Stimulated activated CD8-positive, alpha-beta memory T cell treated with anti-CD3 and anti-CD28 coated beads, Interleukin-2, amount 100 ng/mL, for 1 hour (primary cell): ENCODE data around the gene EOLA2.
"Not testable (repeated sequence)": the region's sequence is repeated elsewhere in the genome, so short reads cannot be mapped to it uniquely, and the experiment has no call there.

Experiments used
- DNase-seq, 2 donors: peaks; one replicate each; pipeline ENCODE4 v3.0.0-alpha.2; 2020; ENCODE audit warnings: low read depth in 2 of 2

EOLA2 gene

DNA sequence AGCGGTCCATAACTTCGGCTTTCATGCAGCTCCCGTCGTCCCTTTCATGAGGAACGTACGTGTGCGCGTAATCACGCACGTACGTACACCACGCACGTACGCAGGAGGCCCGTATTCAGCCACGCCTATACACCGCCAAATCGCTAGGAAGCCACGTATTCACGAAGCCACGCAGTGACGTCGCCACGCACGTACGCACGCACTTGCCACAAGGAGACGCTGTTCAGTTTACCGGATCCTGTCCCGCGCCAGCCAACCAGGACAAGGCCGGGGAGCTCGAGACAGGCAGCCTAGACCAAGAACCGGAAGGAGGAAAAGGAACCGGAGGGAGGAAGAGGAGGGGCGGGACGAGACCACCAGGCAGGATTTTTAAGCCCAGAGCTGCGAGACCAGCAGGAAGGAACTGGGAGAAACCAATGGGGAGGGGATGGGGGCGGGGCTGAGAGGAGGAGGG lies at the start of gene EOLA2:
TSS of gene EOLA2 (minus strand) at position 65 of the 454 bp plus-strand sequence. CDS start 4,617 bp downstream, outside the sequence.
- DNase-seq = peak; percentile 79 to 83

DNA sequence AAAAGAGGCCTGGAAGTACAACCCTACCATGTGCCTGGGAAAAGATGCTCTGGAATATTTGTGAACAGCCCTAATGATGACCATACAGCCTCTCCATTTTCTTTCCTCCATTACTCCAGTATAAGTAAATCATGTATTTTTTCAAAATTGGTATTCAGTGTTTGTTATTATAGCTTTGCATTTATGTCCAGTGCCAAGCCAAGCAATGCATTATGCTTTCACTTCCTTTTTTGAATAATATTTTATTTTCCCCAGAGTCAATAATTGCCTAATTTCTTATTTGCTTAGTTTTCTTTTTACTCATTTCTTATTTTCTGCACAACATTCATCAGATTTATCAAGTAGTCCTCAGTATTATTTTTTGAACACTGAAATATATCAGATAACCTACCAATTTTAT lies 49.3 kb upstream of the EOLA2 start:
- no peak for DNase-seq

- no peak for DNase-seq
These were observed 46.1 kb upstream of the EOLA2 start for GRCh38 chrX:149984411-149984810.

- no peak for DNase-seq
These were observed 44.0 kb upstream of the EOLA2 start for GRCh38 chrX:149982310-149982709.

DNA sequence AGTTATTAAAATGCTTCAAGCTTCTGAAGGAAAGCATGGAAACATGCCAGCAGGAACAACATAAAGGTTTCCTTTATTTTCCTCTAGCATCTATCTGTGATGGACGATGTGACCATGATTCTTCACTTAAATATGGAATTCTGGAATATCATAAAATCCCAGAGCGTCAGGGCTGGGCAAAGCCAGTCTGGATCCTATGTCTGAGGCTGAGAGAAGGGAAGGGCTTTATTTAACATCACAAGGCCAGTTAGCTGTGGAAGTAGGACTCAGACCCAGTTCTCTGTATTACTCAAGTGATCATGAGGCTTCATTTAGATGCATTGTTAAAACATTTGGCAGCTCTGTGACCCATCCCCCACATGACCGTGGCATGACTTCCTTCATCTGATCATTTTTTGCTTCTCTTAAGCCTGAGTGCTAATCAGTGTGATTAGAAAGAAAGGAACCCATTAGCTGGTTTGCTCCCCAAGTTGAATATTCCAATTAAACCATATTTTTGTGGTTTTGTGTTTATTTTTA lies 40.9 kb upstream of the EOLA2 start:
- DNase-seq = no peak

GRCh38 chrX:149962859-149963757 lies 24.8 kb upstream of the EOLA2 start:
- no peak for DNase-seq

DNA sequence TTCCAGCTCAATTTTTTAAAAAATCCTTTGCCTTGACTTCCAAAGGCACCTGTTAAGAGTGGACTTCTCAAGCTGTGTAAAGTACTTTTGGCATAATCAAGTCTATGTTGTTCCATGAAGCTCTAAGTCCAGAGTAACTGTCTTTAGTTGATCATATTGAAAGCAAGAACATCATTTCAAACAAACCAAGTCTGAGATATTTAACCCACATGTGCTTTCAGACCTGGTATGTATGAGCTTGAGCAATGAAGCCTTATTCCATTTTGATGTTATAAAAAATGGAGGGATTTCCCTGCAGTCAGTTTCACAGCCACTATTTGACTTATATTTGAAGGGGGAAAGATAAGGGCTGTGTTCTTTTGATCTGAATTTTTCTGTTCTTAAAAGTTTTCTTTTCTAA lies 23.7 kb upstream of the EOLA2 start:
- DNase-seq = no peak

DNA sequence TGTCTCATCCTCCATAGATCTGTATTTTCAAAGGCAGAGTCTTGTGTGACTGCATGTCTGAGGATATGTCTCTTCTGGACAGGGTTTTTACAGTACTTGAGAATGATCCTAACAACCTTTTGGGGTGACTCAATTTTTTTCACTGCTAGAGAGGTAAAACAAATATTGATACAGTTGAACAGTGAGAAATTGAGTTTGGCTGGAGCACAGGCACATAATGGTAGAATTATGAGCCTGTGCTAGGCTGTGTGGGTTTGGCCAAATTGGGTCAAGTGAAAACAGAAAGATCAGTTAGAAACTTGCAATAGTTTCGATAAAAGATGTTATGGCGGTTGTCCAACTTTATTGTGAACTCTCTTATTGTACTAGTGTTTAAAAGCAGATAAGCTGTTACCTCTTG lies 23.3 kb upstream of the EOLA2 start:
- no peak for DNase-seq

- DNase-seq = no peak
These were observed 12.4 kb upstream of the EOLA2 start for GRCh38 chrX:149950681-149951080.

DNA sequence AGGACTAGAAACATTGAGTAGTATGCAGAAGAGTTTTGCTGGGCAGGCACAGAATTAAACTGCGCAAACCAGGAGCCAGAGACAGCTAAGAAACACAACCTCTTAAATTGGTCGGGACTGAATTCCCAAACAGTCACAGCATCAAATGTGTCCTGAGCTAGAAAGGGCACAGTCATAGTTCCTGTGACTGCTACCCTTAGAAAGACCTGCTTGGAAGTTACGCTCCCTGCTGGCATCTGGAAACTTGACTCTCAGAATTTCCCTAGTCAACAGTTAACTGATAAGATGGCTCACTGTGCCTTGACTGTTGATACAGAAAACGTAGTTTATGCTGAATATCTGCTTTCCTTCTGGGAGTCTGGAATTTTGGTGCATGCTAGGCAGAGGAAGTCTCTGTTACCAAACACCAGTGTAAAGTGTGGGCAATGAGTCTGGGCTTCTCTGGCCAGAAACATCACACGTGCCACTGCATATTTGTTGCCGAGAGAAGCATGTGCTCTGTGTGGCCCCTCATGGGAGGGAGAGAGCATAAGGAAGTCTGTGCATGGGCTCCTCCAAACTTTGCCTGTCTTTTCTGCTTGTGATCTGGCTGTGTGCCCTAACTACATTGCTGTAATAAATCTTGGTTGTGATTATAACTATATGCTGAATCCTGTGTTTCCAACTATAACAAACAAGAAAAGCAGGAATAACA lies 11.6 kb upstream of the EOLA2 start:
- no peak for DNase-seq

- DNase-seq = no peak
These were observed 9.7 kb upstream of the EOLA2 start for GRCh38 chrX:149948016-149948415.

DNA sequence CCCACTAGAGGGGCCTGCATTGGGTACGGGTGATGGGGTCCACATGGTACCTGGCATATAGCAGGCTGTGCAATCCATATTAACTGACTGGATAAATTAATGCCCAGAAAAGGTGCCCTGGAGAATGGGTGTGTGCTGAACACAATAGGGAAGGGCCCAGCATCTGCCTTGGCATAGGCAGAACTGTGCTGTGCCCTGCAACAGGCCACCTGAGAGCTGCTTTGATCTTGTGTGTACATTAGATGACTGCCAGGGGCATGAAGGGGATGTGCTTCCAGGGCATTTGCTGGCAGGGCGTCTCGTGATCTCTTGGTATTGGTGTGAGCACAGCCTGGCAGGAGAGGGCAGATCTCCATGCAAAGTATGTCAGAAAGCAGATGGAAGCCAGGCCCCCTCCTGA lies 8.6 kb upstream of the EOLA2 start:
- not testable (repeated sequence) for DNase-seq

DNA sequence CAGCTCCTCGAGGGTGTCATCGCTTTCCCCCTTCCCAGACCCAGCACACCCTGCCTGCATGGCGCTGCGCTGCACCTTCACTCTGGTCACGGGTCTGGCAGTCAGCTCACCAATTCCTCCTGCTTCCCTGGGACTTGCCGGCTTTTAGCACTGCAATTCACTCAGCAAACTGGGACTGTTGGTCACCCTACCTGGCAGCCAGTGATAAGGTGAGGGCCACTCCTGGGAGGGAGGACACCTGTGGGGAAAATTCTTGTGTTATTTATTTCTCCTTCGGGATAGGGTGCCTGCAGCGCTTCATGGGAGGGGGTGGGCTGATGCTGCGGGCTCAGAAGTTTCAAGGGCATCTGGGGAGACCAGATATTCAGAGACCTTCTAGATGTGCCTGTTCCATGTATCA lies 7.5 kb upstream of the EOLA2 start:
- DNase-seq = not testable (repeated sequence)

DNA sequence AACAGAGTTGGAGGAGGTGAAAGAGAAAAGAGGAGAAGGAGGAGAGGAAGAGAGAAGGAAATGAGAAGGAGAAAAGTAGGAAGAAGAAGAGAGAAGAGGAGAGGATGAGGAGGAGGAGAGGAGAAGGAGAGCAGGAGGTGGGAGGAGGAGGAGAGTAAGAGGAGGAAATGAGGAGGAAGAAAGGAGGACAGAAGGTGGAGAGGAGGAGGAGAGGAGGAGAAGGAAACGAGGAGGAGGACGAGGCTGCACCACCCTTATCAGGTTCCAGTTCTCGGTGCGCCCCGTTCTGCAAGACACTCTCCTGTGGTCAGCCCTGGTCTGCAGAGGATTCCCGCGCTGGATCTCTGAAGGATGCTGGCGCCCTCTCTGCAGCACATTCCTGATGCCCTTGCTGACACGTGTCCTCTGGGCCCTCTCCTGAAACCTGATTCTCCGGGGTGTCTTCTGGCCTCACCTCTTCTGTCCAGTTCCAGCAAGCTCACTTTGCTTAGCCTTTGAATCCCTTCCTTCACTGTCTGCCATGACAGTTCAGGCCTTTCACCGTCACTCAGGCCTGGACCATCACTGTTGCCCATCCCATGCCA lies 6.9 kb upstream of the EOLA2 start:
- not testable (repeated sequence) for DNase-seq

GRCh38 chrX:149940674-149941024 lies 2.4 kb upstream of the EOLA2 start:
- not testable (repeated sequence) for DNase-seq

DNA sequence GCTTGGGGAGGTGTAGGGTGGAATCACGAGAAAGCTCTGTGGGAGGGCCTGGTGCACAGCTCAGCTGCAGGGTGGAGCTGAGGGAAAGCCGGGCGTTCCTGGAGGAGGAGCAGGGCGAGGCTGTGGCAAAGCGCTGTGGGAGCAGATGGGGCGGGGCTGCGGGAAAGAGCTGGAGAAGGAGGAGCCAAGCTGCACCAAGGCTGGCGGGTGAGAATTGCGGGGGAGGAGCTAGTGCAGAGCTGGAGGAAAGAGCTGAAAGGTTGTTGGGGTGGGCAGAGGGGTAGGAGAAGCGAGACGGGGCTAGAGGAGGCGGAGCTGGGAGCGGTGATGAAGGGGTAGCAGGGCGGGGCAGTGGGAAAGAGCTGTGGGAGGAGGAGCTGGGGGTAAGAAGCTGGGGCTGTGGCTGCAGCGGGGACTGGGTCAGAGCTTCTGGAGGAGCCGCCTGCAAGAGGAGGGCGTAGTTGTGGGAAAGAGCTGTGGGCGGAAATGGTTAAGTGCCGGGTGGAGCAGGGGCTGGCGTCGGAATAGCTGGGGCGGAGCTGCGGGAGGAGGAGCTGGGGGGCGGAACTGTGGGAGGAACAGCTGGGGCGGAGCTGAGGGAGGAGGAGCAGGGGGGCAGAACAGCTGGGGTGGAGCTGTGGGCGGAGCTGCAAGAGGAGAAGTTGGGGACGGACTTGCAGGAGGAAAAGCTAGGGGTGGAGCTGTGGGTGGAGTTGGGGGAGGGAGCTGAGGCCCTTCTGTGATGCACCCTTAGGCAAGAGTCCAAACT lies 1.8 kb upstream of the EOLA2 start:
- peak; percentile 68 to 81 for DNase-seq

DNA sequence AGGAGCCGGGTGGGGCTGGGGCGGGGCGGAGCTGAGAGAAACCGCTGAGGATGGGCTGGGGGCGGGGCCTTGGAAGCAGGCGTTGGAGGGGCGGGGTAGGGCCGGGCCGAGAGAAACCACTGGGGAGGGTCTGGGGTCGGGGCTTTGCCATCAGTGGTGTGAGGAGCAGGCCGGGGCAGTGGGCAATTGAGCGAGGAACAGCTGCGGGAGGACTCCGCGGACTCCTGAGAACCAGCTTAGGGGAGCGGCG lies 1.3 kb upstream of the EOLA2 start:
- DNase-seq = no peak

GRCh38 chrX:149938881-149939654 lies 777 bp upstream of the EOLA2 start:
- peak; percentile 67 to 82 for DNase-seq

DNA sequence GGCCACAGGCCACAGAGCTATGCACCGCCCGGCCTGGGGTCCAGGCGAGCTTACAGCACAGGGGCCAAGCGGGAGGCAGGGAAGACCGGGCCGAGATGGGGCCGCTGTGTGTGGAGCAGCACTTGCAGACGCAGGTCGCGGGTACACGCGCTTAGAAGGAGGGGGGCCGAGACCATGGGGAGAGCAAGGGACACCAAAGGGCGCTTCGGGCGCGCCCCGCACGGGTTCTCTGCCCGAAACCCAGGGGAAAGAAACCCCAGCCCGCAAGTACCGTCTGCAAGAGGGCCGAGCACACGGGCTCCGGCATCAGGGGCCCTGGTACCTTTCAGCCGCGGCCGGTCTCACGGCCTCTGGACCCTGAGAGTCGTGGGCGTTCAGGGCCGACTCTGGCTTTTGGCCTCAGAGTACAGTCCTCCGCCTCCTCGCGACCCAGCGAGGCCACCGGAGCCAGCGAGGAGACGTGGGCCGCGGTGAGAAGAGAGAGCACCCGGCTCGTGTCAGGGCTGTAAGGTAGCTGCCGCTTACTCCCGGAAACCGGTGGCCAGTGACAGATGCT lies 342 bp downstream of the EOLA2 start:
- no peak for DNase-seq

DNA sequence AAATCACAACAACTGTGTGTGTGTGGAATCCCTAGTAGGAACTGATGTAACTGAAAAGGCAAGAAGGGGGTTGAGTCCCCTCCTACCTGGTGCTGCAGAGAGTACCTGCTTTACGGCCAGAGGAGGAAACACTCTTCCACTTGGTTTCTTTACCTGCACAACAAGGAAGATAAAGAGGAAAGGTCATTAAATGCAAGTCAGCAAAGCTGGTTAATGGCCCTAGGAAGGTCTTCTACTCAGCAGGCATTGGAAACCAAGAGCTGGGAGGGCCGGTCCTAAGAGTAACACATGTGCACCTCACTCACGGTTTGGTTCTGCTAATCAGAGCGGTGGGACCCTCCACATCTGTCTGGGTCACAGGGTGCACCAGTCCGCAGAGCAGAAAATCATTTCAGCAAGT lies 963 bp downstream of the EOLA2 start:
- not testable (repeated sequence) for DNase-seq

DNA sequence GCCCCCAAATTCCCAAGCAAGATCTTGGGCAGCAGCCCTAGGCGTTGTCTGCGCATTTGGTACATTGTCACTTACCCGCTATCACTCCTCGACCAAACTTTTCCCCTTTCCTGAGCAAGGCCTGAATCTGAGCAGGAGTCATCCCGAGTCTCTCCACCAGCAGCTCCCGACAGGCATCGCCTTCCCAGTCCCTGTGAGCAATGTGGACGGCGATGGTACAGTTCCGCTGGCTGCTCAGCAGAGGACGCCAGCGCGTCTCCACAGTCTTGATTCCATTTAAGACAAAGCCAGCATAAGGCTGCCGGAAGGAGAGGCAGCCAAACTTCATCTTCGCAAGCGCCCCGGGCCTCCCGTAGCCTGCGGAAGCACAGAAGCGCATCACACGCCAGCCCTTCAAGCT lies 4.7 kb downstream of the EOLA2 start:
- not testable (repeated sequence) for DNase-seq
